Heart left ventricle (tissue), 16 donors: Measurements from ENCODE around the gene EPHA7. TPM values are rescaled to one million over a fixed set of nuclear protein-coding genes. Genes with fewer than 3 reads are reported as not detected.

Experiments used
- ATAC-seq, 4 donors: fragments of 200-7000 bp; cut with Tn5 transposase; one replicate each; pipeline ENCODE4 v1.9.1; 2020 to 2022; ENCODE audit warnings: moderate library complexity in 4 of 4, mild to moderate bottlenecking in 3 of 4, moderate number of reproducible peaks in 1 of 4
- DNase-seq, 5 donors: peaks; one replicate each; pipeline ENCODE4 v3.0.0-alpha.2; 2020
- H3K27ac ChIP-seq, 12 donors: fragments of 200-600 bp; sonication (generic) in 4 of 12; one replicate each; pipeline versions ENCODE4 v1.5.0 to v1.8.0; 2016 to 2022; ENCODE audit warnings: mild to moderate bottlenecking in 2 of 12
- H3K27me3 ChIP-seq, 9 donors: fragments of 200-600 bp; sonication (generic) in 2 of 9; one replicate each; pipeline versions ENCODE4 v1.5.1 to v1.8.0; 2016 to 2022; ENCODE audit warnings: mild to moderate bottlenecking in 3 of 9
- H3K36me3 ChIP-seq, 9 donors: fragments of 200-600 bp; sonication (generic) in 2 of 9; one replicate each; pipeline versions ENCODE4 v1.5.0 to v1.8.0; 2018 to 2022; ENCODE audit warnings: mild to moderate bottlenecking in 2 of 9
- H3K4me1 ChIP-seq, 12 donors: fragments of 200-600 bp; sonication (generic) in 4 of 12; one replicate each; pipeline versions ENCODE4 v1.5.0 to v1.8.0; 2016 to 2022; ENCODE audit warnings: mild to moderate bottlenecking in 3 of 12
- H3K4me3 ChIP-seq, 12 donors: fragments of 200-600 bp; sonication (generic) in 4 of 12; one replicate each; pipeline versions ENCODE4 v1.5.0 to v1.8.0; 2017 to 2022; ENCODE audit warnings: mild to moderate bottlenecking in 9 of 12, moderate library complexity in 4 of 12
- H3K9me3 ChIP-seq, 12 donors: fragments of 200-600 bp; sonication (generic) in 4 of 12; one replicate each; pipeline versions ENCODE4 v1.5.0 to v1.8.0; 2016 to 2022; ENCODE audit warnings: mild to moderate bottlenecking in 1 of 12
- POLR2A ChIP-seq, 2 donors: fragments of 450-650 bp; IDR thresholded peaks; one replicate each; pipeline ENCODE4 v1.6.1; 2017; ENCODE audit warnings: antibody characterized with exemption in 2 of 2, mild to moderate bottlenecking in 2 of 2, moderate library complexity in 2 of 2
- WGBS, 4 donors: extraction: QIAGEN DNeasy Blood & Tissue Kit in 2 of 4; methylation state at CpG; one replicate each; pipeline versions ENCODE4 v1.1.5 to v1.1.7; 2013 to 2018; 5-methylcytosine and 5-hydroxymethylcytosine counted together
- intact Hi-C, 10 donors: fragments of 100-400 bp; cut with DNase I; formaldehyde crosslinking; loops; one replicate each; pipeline versions ENCODE4 v1.11.1 to v1.14.2; 2022
- polyA plus RNA-seq, 2 donors: library from polyadenylated mRNA; stranded (reverse); fragments of 200-250 nt; gene quantifications; one replicate each; pipeline ENCODE4 v1.2.3, GENCODE V29; 2013
- total RNA-seq, 9 donors: library from RNA; depleted of rRNA in 2 of 9; stranded (reverse); fragments of >200 nt in 2 of 9; fragmentation: NEBNext Ultra II Directional in 3 of 9; extraction: Animal tissue kit (Norgen Biotek cat#: 25700) in 3 of 9; gene quantifications; one replicate each; pipeline versions ENCODE4 v1.1.0 to v1.2.4, GENCODE V29; 2016 to 2023
- TF ChIP-seq, protein P1 (sequence below), 12 donors: fragments of 200-600 bp; sonication (generic) in 4 of 12; IDR thresholded peaks; one replicate each; pipeline versions ENCODE4 v1.5.0 to v1.8.0; 2018 to 2022; ENCODE audit warnings: antibody characterized with exemption in 12 of 12, mild to moderate bottlenecking in 5 of 12
- donor health status: ischemic (EF 13 %, LVEDD 7.1; RV severe dilation, severe dysfunction).
- donor health status: healthy with polysubstance abuse.
- donor health status: DM: no; HTN: yes; CAD: no.
- donor health status: DM: no; HTN: no; CAD: no.
- donor health status: ischemic (EF 25% LVEDD 6.9; RV normal size, moderate dysfunction).
- donor health status: ischemic (EF 25% LVEDD 5.7; RV mildly dilated, moderate dysfunction).
- donor health status: healthy.
- donor health status: DM: yes; HTN: yes; CAD: no.
- donor health status: ischemic (EF 35%, LVEDD 5.7; RV mildly dilated, moderate dysfunction).
- donor health status: nonischemic (EF 11% LVEDD 7.7; RV severe dilation, severe dysfunction).
- donor health status: DM: yes; HTN: yes; CAD: no.
- donor health status: PGD.
- donor health status: ischemic (EF 29% LVEDD 5.4; RV normal size, mild dysfunction).
- donor health status: nonischemic (EF 23%, LVEDD 6.1; RV moderate dilation, normal function).

Gene EPHA7
- total and polyA plus RNA-seq, 11 donors: 1.3 to 12.1 (median 3.0) TPM

DNA sequence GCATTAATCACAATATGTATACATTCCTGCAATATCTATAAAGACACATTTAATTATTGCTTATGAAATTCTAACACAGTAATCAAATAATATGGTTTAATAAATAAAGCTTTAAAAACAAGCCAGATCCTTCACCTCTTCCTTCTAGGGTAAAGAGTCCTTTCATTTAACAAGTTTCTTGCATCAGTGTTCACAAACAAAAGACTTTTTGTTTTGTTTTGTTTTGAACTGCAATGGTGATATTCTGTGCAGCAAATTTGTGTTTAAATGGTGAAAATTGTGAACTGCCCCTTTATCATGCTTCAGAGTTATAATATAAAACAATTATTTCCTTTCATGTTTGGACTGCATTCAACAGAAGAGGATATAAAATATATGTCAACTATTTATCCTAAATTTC lies 177.3 kb downstream of the EPHA7 start:
- Histone ChIP-seq H3K4me3 (no peak overlapping the region), H3K27ac (no peak overlapping the region), H3K4me1 (no peaks in the 10 kb centered on the region), H3K9me3 (no peaks in the 10 kb centered on the region), H3K36me3 (no peaks in the 10 kb centered on the region), H3K27me3 (no peaks in the 10 kb centered on the region)
- intact Hi-C loops: no loop called here
- TF ChIP-seq, protein P1, sequence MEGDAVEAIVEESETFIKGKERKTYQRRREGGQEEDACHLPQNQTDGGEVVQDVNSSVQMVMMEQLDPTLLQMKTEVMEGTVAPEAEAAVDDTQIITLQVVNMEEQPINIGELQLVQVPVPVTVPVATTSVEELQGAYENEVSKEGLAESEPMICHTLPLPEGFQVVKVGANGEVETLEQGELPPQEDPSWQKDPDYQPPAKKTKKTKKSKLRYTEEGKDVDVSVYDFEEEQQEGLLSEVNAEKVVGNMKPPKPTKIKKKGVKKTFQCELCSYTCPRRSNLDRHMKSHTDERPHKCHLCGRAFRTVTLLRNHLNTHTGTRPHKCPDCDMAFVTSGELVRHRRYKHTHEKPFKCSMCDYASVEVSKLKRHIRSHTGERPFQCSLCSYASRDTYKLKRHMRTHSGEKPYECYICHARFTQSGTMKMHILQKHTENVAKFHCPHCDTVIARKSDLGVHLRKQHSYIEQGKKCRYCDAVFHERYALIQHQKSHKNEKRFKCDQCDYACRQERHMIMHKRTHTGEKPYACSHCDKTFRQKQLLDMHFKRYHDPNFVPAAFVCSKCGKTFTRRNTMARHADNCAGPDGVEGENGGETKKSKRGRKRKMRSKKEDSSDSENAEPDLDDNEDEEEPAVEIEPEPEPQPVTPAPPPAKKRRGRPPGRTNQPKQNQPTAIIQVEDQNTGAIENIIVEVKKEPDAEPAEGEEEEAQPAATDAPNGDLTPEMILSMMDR (IDR thresholded peaks at IDR 0.05): no peak
- TF ChIP-seq POLR2A (IDR thresholded peaks at IDR 0.05): no peak
- DNase-seq (no peak), ATAC-seq (no peak)

DNA sequence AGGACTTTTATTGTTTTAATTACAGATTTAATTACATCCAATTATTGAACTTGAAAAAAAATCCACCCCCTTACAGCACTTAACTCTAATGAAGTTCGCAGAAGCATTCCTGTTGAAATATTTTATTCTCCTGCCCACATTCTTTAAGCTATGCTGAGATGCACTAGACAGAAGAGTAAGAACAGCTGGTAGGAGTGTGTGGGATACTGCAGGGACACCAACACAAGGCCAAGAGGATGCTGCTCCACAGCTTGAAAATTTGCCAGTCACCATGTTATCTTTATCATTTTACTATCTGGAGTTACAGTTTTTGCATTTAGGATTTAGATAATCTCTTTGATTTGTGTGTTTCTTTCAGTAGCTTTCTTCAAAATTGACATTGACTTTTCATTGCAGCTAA lies 180.7 kb downstream of the EPHA7 start:
- ATAC-seq (no peak), DNase-seq (no peak)
- Histone ChIP-seq H3K27ac (no peak overlapping the region), H3K27me3 (no peaks in the 10 kb centered on the region), H3K4me3 (no peak overlapping the region), H3K9me3 (no peaks in the 10 kb centered on the region), H3K36me3 (no peaks in the 10 kb centered on the region), H3K4me1 (no peaks in the 10 kb centered on the region)
- TF ChIP-seq POLR2A (IDR thresholded peaks at IDR 0.05): no peak
- TF ChIP-seq, protein P1 (IDR thresholded peaks at IDR 0.05): no peak
- 57 to 78% (median 73%) methylated on average over 1 of the region's 1 CpG for WGBS, 4 donors
- intact Hi-C loops: no loop called here

DNA sequence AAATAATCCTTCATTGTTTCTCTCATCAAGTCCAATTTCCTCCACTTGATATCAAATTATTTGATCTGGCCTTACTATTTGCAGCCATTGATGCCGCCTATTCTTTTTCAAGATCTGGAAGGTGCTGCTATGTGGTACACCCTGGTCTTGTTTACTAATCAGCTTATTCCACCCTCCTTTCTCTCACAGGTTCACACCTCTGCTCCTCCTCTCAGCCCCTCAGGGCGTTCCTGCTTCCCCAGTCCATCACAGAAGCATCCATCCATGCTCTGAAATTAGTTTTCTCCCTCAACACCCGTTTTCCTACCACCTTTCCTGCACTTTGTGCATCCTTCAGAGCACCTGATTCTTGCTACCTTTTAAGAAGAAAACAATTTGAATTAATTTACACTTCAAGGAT lies 183.6 kb downstream of the EPHA7 start:
- WGBS, 4 donors: 74 to 77% (median 77%) methylated on average over 3 of the region's 3 CpGs
- H3K27me3 ChIP-seq: no peaks in the 10 kb centered on the region

DNA sequence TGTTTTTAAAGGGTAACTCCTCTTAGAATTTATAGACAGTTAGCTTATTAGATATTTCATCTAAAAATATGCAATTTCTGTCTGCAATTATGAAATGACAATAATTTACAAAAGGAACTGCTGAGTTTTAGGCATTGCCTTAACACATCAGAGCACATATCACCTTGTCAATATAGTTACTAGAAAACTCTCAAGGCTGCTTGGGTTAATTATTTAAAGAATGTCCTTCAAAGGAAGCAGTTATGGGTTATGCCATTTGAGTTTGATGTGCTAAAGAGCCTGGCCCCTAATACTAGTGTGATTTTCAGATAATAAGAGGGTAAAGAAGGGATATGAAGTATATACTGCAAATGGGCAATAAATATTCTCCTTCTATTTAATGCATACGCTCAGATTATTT lies 192.5 kb downstream of the EPHA7 start:
- H3K27me3 ChIP-seq: no peaks in the 10 kb centered on the region
- peaks cover 0 to 12% (median 0%) of the 10 kb centered on the region in 12 donors for H3K4me1 ChIP-seq
- no peaks in the 10 kb centered on the region for H3K36me3 ChIP-seq
- H3K4me3 ChIP-seq: no peak overlapping the region
- DNase-seq (no peak), ATAC-seq (no peak)
- TF ChIP-seq, protein P1 (IDR thresholded peaks at IDR 0.05): no peak
- no peak for TF ChIP-seq POLR2A (IDR thresholded peaks at IDR 0.05)
- WGBS, 4 donors: 94 to 98% (median 97%) methylated on average over 1 of the region's 1 CpG
- H3K9me3 ChIP-seq: peaks cover 0 to 8% (median 0%) of the 10 kb centered on the region in 12 donors
- intact Hi-C loops: no loop called here
- H3K27ac ChIP-seq: no peak overlapping the region

More for the DNA sequence above, 183.6 kb downstream of the EPHA7 start:
- no peak for TF ChIP-seq POLR2A (IDR thresholded peaks at IDR 0.05)
- TF ChIP-seq, protein P1 (IDR thresholded peaks at IDR 0.05): no peak
- Histone ChIP-seq H3K4me1 (no peaks in the 10 kb centered on the region), H3K4me3 (no peak overlapping the region), H3K27ac (no peak overlapping the region), H3K9me3 (no peaks in the 10 kb centered on the region), H3K36me3 (no peaks in the 10 kb centered on the region)
- intact Hi-C loops: no loop called here
- DNase-seq: no peak
- no peak for ATAC-seq
